CD4-positive, alpha-beta T cell treated with Interleukin-17A for 1 hour (primary cell): ENCODE measurements around the gene PRKCZ.

Experiments used
- DNase-seq: peaks from one replicate; pipeline ENCODE4 v3.0.0-alpha.2; 2020

The PRKCZ gene

DNA sequence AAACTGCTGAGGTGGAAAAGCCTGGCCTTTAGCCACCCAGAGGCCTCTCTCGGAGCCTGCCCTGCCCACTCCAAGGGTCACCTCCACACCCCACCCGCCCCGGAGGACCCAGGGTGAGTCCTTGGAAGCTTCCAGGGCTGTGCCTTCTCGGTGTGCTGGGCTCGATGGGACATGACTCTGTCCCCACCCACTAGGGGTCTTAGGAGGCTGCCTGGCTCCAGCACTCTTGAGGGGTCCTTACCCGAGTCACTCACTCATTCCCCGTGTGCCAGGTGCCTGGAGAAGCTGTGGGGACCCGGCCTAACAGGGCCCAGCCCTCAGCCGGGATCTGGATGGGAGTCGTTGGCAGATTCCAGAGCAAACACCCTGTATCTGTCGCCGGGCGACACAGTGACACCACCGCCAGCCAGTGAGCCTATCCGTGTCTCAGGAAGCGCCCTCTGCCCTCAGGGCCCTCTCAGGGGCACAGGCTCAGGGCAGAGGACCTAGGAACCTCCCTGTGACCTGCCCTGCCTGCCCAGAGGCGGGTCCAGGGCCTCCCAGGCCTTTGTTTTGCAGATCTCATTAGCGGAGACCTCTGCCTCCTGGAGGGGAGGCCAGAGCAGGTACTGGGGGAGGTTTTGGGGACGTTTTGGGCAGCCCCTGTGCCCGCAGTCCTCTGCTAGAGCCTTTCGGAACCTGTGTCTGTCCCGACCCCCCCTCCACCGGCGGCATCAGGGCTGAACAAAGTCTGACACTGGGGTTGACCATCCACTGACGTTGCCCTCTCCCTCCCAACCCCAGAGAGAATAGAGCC lies 3.1 kb upstream of the PRKCZ start:
- DNase-seq = no peak

DNA sequence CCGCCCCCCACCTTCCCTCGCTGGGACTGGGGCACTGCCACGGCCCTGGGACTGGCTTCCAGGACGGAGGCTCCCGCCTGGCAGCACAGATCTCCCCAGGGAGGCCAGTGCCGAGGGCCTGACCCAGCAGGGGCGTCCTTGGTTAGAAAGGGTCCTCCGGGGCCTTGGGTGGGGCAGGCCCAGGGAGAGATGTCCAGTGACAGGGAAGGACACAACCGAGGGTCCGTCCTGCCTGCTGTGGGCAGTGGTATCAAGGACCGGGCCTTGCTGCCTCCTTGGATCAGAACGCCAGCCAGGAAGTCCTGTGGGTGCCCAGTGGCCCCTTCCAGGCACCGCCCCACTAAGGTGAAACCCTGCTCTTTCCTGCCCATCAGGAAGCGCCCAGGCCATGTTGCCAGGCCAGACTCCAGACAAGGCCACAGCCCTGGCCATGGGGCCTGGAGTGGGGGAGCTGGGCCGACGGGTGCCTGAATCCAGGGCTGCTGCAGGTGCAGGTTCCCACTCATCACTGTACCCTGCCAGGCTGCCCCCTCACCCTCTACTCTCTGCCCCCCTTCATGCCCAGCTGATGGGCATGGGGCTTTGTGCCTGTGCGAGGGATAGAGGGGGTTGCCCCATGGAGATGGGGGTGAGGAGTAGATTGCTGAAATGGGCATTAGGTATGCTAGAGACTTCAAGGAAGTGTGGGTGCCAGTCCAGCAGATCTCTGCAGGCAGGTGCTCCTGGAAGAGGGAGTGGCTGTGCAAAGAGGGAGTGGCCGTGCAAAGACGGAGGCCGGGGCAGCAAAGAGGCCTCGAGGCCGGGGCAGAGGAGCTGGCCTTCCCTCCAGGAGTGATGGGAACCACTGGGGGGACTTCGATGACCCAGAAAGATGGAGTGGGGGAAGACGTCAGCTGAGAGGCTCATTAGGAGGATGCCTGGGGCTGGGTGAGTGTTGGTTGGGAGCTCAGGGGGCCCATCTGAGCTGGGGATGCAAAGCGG lies 2.2 kb upstream of the PRKCZ start:
- DNase-seq = no peak

- peak; percentile 16 for DNase-seq
These were observed 940 bp upstream of the PRKCZ start for GRCh38 chr1:2049225-2049717.

DNA sequence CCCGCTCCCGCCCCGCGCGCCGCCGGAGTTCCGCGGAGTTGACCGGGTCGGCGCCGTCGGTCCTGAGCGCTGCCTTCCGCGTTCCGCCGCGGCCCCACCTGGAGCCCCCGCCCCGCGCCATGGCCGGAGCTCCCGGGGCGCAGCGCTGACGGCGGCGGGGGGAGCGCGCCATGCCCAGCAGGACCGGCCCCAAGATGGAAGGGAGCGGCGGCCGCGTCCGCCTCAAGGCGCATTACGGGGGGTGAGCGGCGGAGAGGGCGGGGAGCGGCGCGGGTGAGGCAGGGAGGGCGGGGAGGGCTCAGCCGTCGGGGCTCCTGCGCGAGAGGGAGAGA lies 216 bp downstream of the PRKCZ start:
- no peak for DNase-seq

GRCh38 chr1:2050793-2051682 lies 827 bp downstream of the PRKCZ start:
- no peak for DNase-seq

DNA sequence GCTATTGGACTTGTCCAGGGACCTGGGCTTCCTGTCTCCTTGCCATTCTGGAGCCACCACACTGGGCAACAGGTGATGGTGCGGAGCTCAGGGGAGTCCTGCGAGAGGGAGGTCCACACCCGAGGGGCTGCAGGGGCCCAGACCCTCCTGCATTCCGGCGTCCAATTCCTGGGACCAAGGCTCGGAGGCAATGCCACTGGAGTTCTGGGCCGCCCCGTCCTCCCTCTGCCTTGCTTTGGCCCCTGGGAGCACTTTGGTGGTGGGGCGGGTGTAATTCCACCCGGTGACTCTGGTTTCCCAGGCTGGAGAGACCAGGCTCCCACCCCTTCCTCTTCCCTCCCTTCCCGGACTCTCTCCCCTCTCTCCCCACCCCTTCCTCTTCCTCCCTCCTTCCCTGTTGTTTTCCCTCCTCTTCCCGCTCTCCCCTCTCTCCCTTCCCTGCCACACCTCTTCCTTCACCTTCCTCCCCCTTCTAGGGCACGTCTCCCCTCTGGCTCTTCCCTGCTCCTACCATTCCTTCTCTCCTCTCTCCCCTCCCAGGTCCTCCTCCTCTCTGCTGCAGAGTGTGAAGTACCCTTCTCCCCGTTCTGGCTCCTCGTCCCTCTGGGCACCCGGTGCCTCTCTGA lies 2.0 kb downstream of the PRKCZ start:
- DNase-seq = no peak

DNA sequence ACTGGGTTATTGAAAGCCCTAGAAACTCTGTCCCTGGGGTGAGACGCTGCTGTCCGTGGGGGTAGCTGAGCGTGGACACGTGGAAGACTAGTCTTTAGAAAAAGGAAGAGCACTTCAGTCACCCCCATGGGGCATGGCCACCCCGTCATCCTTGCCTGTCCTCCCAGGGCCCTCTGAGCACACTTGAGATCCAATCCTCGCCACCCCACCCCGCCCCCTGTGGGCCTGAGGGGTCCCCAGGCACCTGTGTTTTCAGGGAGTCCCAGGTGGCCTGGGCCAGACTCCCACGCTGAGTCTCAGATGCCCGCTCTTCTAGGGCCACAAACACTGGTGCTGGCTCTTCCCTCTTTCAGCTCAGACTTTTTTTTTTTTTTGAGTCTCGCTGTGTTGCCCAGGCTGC lies 2.5 kb downstream of the PRKCZ start:
- no peak for DNase-seq

GRCh38 chr1:2053217-2053616 lies 3.0 kb downstream of the PRKCZ start:
- no peak for DNase-seq

GRCh38 chr1:2053784-2054376 lies 3.7 kb downstream of the PRKCZ start:
- DNase-seq = no peak

GRCh38 chr1:2054560-2054959 lies 4.3 kb downstream of the PRKCZ start:
- no peak for DNase-seq

DNA sequence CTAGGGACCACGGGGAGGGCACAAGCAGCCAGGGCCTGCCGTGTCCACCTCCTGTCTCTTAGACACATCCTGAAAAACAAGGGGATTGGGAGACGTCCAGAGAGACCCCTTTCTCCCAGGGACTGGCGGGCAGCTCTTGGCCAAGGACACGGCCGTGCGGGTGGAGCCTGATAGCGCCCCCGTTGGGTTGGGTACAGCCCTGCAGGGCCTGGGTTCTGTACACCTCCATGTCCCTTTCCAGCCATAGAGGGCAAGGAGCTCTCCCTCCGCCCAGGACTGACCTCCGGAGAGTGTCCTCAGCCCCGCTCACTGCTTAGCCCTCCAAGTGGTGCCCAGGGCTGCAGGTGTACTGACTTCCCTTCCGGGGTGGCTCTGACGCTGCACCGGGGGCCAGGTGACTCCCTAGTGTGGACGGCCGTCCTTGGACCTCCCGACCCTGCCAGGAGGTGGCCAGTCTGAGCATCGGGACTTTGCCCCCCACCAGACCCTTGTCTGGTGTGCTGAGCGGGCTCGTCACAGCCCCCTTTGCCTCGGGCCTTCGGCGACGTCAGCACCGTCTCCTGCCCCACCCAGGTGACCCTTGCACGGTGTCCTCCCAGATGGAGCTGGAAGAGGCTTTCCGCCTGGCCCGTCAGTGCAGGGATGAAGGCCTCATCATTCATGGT lies 5.8 kb downstream of the PRKCZ start:
- DNase-seq = no peak

- DNase-seq = no peak
These were observed 6.9 kb downstream of the PRKCZ start for GRCh38 chr1:2056955-2057590.

DNA sequence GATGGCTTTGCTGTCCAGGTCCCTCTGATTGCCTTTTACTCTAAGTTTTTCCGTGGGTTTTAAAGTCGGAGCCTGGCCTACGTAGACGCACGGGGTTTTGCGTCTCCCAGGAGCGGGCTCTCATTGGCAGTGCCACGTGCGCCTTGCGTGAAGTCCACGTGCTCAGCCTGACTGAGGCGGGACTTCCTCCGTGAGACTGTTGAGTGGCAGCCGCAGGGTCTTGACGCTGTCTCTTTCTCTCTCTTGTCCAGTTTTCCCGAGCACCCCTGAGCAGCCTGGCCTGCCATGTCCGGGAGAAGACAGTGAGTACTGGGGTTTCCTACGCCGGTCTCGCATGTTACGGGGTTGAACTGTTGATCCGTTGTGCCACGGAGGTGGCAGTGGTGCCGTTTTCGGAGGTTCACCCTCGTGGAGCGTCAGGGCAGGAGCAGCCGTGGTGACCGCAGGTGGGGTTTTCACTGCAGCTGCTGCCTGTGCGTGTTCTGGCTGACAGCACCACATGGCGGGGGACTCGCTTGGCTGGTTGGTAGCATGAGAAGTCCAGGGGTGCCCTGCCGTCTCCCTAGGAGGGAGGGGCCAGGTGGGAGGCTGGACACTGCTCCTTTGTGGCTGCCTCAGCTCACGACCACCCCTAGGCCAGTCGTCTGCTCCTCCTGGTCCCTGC lies 9.2 kb downstream of the PRKCZ start:
- DNase-seq = no peak

DNA sequence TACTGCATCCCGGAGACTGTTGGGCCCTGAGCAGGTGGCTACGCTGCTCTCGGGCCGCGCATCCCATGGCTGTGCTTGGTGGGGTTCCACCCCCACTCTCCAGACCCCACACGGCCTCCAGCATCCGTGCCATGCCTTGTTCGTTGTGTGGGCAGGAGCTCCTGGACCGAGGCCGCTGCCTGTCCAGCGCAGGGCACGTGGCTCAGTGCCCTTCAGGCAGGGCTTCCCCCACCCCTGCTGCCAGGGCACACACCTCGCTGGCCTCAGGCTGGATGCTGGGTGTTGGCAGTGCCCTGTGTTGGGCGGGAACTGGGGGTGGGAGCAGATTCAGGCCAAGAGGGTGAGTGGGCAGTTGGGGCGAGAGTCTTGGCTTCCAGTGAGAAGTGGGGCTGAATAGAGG lies 9.9 kb downstream of the PRKCZ start:
- DNase-seq = no peak

DNA sequence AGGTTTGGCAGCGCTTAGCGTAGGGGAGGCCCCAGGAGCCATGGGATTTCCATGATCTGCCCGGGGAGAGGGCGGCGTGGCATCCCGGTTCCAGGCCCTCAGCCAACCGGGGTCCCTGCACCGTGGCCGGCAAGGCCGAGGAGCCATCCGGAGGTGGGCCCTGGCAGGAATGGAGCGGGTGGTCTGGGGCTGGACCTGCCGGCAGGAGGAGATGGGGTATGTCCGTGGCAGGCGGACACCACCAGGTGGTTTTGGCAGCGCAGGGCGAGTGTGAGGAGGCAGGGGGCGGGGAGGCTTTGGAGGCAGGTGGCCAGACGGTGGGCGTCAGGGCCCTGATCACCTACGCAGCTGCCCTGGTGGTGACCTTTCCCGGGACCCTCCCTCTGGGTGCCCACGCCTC lies 10.3 kb downstream of the PRKCZ start:
- no peak for DNase-seq

DNA sequence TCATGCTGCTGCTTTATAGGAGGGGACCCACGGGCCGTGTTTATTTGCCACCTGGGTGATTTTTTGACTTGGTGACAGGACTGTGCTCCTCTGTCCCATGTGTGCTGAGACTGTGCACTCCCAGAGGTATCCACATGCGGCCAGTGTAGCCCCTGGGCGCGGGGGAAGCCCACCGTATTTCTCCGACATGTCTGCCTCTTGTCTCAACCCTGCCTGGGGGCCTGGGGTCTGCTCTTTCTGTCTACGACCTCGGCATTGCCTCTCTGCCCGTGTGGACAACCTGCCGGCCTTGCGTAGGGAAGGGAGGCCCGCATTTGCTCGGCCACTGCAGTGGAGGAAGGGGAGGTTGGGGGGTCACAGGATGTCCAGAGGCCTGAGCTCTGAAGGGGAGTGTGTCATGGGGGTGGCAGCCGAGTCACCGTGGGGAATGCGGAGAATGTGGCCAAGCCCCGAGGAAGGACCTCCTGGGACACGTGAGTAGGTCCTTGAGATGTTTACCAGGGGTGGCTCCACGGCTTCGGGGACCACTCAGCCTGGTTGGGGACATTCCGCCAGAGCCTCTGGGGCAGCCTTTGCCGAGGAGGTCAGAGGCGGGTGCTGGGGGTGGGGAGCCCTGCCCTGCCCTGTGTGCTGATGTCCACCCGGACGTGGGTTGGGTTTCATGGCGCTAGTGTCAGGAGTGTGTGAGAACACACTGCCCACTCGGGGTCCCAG lies 11.0 kb downstream of the PRKCZ start:
- no peak for DNase-seq

DNA sequence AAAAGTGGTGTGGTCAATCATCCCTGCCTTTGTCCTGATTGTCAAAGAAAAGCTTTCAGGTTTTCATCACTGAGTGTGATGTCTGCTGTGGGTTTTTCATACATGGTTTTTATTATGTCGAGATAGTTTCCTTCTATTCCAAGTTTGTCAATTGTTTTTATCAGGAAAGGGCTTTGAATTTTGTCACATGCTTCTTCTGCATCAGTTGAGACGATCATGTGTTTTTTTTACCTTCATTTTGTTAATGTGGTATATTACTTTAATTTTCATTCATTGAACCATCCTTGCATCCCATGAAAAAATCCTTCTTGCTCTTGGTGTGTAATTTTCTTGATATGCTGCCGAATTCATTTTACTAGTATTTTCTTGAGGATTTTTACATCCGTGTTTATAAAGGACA lies 15.5 kb downstream of the PRKCZ start:
- DNase-seq = no peak

DNA sequence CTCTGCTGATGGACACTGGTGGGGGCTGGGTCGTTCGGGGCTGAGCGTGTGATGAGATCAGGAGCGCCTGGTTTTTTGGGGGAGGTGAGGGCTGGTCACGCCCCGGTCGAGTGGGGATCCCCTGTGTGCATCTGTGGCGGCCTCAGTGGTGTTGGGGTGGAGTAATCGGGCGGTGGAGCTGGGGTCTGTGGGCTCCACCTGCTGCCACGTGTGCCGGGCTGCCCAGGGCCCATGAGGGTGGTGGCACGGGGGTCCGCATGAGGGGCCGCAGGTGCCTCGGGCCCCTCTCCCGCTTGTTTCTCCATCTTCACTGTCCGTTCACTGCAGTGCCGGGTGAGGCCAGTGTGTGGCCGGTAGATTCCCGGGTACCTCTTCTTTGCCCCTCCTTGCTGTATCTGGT lies 17.2 kb downstream of the PRKCZ start:
- DNase-seq = no peak

DNA sequence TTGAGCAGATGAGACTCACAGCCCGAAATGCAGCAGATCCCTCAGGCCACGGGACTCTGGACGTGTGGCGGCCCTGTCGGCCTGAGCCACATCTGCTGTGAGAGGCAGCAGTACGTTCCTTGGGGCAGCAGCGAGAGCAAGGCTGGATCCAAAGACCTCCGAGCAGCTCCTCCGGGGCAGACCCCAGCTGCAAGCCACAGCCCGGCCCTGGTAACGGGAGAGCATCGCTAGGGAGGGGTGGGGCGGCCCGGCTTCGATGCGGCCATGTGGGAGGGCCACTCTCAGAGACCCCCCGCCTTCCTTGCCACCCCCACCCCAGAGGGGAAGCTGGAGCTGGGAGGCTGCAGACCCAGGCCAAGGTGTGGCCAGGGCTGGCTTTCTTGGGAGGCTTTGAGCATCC lies 17.8 kb downstream of the PRKCZ start:
- no peak for DNase-seq

GRCh38 chr1:2068951-2069350 lies 18.7 kb downstream of the PRKCZ start:
- no peak for DNase-seq
